Neural progenitor cell (in vitro differentiated cells): ENCODE measurements around the gene CHCHD6.

ENCODE experiments used
- EZH2 ChIP-seq: fragments of 200-600 bp; sonication (generic); IDR thresholded peaks from 2 replicates; pipeline ENCODE4 v1.6.1; 2017; ENCODE audit warnings: antibody characterized with exemption, mild to moderate bottlenecking, moderate library complexity
- EZH2phosphoT487 ChIP-seq: fragments of 200-600 bp; sonication (generic); IDR thresholded peaks from 2 replicates; pipeline ENCODE4 v1.6.1; 2017; ENCODE audit warnings: antibody characterized with exemption
- TF ChIP-seq, protein P1 (sequence below): fragments of 200-600 bp; sonication (generic); IDR thresholded peaks from 2 replicates; pipeline ENCODE4 v1.5.1; 2017; ENCODE audit warnings: antibody characterized with exemption, mild to moderate bottlenecking

DNA sequence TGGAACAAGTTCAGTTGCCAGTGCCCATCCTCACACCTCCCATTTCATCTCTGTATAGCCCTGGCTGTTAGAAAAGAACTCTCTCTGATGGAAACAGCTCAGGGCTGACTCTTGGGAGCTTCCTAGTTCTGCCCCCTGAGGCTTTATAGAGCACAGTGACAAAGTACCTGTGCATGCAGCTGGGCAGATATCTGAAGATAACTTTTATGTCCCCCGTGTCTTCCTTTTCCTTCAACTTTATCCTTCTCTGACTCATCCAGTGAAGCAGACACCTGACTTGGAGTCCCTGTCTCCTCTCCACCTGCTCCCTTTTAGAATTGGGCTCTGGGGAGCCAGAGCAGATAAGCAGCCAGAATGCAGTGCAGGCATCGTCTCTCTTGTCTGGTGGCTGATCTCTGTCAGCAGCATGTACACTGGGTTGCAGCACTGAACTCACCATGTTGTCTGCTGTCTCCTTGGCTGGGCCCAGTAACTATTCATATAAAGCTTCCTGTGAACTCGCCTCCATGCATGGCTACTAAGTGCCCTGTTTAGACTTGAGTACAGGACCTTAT lies 225.0 kb downstream of the CHCHD6 start:
- TF ChIP-seq, protein P1, sequence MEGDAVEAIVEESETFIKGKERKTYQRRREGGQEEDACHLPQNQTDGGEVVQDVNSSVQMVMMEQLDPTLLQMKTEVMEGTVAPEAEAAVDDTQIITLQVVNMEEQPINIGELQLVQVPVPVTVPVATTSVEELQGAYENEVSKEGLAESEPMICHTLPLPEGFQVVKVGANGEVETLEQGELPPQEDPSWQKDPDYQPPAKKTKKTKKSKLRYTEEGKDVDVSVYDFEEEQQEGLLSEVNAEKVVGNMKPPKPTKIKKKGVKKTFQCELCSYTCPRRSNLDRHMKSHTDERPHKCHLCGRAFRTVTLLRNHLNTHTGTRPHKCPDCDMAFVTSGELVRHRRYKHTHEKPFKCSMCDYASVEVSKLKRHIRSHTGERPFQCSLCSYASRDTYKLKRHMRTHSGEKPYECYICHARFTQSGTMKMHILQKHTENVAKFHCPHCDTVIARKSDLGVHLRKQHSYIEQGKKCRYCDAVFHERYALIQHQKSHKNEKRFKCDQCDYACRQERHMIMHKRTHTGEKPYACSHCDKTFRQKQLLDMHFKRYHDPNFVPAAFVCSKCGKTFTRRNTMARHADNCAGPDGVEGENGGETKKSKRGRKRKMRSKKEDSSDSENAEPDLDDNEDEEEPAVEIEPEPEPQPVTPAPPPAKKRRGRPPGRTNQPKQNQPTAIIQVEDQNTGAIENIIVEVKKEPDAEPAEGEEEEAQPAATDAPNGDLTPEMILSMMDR, result no peak
- TF ChIP-seq EZH2, result no peak
- TF ChIP-seq EZH2phosphoT487, result no peak
